Measurements from ENCODE around the gene ZNF398.

The ZNF398 gene

DNA sequence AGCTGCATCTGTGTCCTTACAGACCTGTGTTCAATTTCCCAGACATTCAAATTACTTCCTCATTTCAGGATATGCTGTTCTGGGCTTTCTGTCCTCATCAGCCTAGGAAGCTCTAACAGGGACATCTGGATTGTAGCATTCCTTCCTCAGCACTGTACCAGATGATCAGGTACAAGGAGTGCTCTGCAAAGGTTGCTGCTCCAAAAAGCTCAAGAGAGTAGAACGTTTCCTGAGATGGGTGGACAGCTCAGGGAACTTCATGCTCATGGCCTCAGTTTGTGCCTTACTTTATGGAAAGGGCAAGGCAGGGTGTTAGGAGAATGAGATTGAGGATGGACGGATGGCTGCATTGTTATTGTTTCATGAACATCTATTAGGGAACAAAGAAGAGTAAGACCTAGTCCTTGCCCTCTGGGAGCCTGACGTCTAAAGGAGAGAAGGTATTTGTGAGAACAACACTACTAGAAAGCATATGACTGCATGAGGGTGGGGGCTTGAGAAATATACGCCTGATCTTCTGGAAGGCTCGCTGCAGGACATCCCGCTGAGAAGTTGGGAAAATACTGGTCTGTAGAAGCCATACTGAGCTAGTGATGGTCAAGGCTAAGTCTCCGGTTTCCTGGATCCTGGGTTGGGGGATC is 81.7 kb downstream of the ZNF398 start:
- no peak for DNase-seq

DNA sequence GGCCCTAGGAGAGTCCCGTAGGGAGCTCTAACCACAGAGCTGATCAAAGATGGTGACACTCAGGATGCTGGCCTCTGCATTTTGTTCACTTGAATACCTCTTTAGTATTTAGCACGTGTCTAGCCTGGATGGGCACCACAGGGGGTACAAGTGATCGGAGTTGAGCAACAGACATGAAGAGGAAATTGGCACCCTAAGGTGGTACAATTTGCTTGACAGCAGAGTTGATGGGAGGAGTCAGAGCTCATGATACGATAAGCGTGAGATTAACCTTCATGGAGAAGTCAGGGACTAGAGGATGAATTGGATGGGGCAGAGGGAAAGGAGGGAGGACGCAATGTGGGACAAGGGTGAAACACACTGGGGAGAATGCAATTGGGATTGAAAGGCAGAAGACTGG is 82.3 kb downstream of the ZNF398 start:
- peak in 1 of 2 experiments; percentile 12 for DNase-seq

DNA sequence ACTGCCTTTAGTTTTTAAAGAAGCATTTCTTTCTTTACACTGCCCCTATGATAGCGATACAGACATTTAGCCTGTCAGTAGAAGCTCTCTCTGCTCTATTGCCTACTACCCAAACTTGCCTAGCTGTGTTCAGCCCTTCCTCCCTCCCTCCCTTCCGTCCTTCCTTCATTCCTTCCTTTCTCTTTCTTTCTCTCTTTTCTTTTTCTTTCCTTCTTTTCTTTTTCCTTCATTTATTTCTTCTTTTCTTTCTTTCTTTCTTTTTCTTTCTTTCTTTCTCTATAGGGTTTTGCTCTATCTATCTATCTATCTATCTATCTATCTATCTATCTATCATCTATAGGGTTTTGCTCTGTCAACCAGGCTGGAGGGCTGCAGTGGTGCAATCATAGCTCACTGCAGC is 85.1 kb downstream of the ZNF398 start:
- DNase-seq = no peak
